Tibial nerve (tissue), 3 donors: ENCODE results near the gene RPS28.

Experiments
- CTCF ChIP-seq, 5 experiments: fragments of 200-600 bp in 3 of 5; fragments of 450-650 bp in 2 of 5; sonication (generic) in 3 of 5; IDR thresholded peaks; one replicate each; pipeline ENCODE4 v1.5.1; 2016 to 2019; ENCODE audit warnings: antibody characterized with exemption in 5 of 5, mild to moderate bottlenecking in 3 of 5, moderate library complexity in 2 of 5
- POLR2A ChIP-seq, 2 donors: fragments of 450-650 bp; IDR thresholded peaks; one replicate each; pipeline ENCODE4 v1.6.1; 2017; ENCODE audit warnings: antibody characterized with exemption in 2 of 2, mild to moderate bottlenecking in 2 of 2, moderate library complexity in 2 of 2

GRCh38 chr19:8335343-8336071 lies 14.2 kb downstream of the RPS28 start:
- no peak for TF ChIP-seq POLR2A (IDR thresholded peaks at IDR 0.05)
- no peak for TF ChIP-seq CTCF (IDR thresholded peaks at IDR 0.05)
